Neutrophil (primary cell): Measurements from ENCODE around the gene FAM167B.

ENCODE experiments used
- H3K27ac ChIP-seq: fragments of 200-600 bp; sonication (generic); 2 replicates; pipeline ENCODE4 v1.5.1; 2016; ENCODE audit warnings: mild to moderate bottlenecking, moderate library complexity
- H3K27me3 ChIP-seq: fragments of 200-600 bp; sonication (generic); 2 replicates; pipeline ENCODE4 v1.6.0; 2016; ENCODE audit warnings: mild to moderate bottlenecking
- H3K36me3 ChIP-seq: fragments of 200-600 bp; sonication (generic); 2 replicates; pipeline ENCODE4 v1.5.1; 2017
- H3K4me1 ChIP-seq, 2 experiments: fragments of 200-600 bp in 1 of 2; sonication (generic) in 1 of 2; 1 replicate in 1 of 2; 2 replicates in 1 of 2; pipeline versions ENCODE4 v1.5.1 to v1.6.1; 2013 to 2016; ENCODE audit warnings: low read depth in 1 of 2, low read length in 1 of 2, mild to moderate bottlenecking in 1 of 2, moderate library complexity in 1 of 2; ENCODE audit not compliant: control insufficient read depth in 1 of 2, insufficient read depth in 1 of 2
- H3K4me3 ChIP-seq, 2 experiments: fragments of 200-600 bp in 1 of 2; sonication (generic) in 1 of 2; 1 replicate in 1 of 2; 2 replicates in 1 of 2; pipeline ENCODE4 v1.5.1; 2013 to 2016; ENCODE audit warnings: low read depth in 1 of 2, low read length in 1 of 2, mild to moderate bottlenecking in 1 of 2, moderate library complexity in 1 of 2
- H3K9me3 ChIP-seq: fragments of 200-600 bp; sonication (generic); 2 replicates; pipeline ENCODE4 v1.5.1; 2016
- TF ChIP-seq, protein P1 (sequence below): fragments of 200-600 bp; sonication (generic); IDR thresholded peaks from 2 replicates; pipeline ENCODE4 v1.5.1; 2016; ENCODE audit warnings: antibody characterized with exemption

The FAM167B gene

DNA sequence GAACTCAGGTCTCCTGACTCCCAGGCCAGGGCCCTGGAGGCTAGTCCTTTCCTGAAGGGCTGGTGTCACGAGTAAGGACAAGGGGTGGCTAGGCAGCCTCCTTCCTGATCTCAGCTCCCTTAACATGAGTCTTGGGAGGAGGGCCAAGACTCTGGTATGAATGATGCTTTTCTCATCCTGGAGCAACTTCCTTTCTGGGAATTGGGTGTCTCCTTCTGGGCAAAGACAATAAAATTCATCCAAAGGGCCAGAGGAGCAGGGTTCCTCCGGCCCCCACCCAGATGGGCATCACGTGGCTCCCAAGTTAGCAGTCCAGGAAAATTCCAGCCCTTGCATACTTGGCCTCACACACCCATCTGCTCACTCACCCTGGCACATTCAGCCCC, at the start of gene FAM167B:
FAM167B (plus strand) TSS at position 335 of the 386 bp plus-strand sequence. CDS start 200 bp downstream, outside the sequence.
- H3K27ac ChIP-seq: no peak within 1 kb of the TSS
- H3K9me3 ChIP-seq: no peaks in the 10 kb centered on the region
- TF ChIP-seq, protein P1, sequence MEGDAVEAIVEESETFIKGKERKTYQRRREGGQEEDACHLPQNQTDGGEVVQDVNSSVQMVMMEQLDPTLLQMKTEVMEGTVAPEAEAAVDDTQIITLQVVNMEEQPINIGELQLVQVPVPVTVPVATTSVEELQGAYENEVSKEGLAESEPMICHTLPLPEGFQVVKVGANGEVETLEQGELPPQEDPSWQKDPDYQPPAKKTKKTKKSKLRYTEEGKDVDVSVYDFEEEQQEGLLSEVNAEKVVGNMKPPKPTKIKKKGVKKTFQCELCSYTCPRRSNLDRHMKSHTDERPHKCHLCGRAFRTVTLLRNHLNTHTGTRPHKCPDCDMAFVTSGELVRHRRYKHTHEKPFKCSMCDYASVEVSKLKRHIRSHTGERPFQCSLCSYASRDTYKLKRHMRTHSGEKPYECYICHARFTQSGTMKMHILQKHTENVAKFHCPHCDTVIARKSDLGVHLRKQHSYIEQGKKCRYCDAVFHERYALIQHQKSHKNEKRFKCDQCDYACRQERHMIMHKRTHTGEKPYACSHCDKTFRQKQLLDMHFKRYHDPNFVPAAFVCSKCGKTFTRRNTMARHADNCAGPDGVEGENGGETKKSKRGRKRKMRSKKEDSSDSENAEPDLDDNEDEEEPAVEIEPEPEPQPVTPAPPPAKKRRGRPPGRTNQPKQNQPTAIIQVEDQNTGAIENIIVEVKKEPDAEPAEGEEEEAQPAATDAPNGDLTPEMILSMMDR: no peak
- no peaks in the 10 kb centered on the region for H3K36me3 ChIP-seq
- H3K27me3 ChIP-seq: peaks cover 35% of the 10 kb centered on the region
- no peak within 1 kb of the TSS for H3K4me3 ChIP-seq
- peaks cover 16 to 19% of the 10 kb centered on the region in 2 experiments for H3K4me1 ChIP-seq

DNA sequence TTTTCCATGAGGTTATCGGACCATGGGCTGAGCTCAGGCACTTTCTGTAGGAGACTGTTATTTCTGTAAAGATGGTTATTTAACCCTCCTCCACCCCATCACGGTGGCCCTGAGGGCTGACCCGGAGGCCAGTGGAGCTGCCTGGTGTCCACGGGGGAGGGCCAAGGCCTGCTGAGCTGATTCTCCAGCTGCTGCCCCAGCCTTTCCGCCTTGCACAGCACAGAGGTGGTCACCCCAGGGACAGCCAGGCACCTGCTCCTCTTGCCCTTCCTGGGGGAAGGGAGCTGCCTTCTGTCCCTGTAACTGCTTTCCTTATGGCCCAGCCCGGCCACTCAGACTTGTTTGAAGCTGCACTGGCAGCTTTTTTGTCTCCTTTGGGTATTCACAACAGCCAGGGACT, 49.2 kb upstream of the FAM167B start:
- TF ChIP-seq, protein P1: no peak
- H3K4me3 ChIP-seq: no peak overlapping the region
- no peak overlapping the region for H3K27ac ChIP-seq
- peaks cover 23% of the 10 kb centered on the region in 2 experiments for H3K4me1 ChIP-seq
- peaks cover 61% of the 10 kb centered on the region for H3K36me3 ChIP-seq
- H3K9me3 ChIP-seq: no peaks in the 10 kb centered on the region
- H3K27me3 ChIP-seq: peaks cover 13% of the 10 kb centered on the region

DNA sequence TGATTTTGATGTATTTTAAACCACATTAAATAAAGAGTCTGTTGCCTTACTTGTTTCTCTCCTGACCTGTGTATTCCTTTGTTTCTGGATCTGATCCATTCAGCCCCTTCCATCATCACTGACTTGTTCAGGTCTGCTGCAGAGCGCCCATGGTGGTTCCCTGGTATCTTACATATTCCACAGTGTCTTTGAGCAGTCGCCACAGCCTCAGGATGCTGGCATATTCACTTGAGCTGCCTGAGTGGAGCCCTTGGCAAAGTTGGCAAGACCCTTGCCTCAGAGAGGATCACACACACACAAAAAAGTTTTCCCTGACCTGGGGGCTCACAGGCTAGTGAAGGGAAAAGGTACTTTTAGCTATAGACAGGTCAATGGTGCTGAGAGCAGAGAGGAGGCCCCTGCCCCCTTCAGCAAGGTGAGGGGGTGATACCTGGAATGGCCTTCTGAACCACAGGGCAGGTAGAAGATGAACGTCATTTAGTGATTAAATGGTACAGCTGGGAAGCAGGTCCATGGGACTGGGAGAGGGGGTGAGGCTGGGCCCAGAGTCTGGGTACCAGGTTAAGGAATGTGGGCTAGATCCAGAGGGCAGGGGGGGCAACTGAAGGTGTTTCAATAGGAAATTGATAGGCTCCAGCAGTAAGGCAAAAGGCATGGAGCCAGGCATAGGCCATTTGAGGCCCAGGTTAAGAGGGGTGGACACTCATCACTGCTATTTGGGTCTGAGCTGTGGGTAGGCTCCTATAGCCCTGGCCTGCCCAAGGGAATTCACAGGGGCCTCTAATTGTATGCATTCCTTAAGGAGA, 48.6 kb upstream of the FAM167B start:
- TF ChIP-seq, protein P1: no peak
- H3K27ac ChIP-seq: no peak overlapping the region
- peaks cover 13% of the 10 kb centered on the region for H3K27me3 ChIP-seq
- H3K4me3 ChIP-seq: no peak overlapping the region
- peaks cover 55% of the 10 kb centered on the region for H3K36me3 ChIP-seq
- no peaks in the 10 kb centered on the region for H3K9me3 ChIP-seq
- H3K4me1 ChIP-seq: peaks cover 23% of the 10 kb centered on the region in 2 experiments

DNA sequence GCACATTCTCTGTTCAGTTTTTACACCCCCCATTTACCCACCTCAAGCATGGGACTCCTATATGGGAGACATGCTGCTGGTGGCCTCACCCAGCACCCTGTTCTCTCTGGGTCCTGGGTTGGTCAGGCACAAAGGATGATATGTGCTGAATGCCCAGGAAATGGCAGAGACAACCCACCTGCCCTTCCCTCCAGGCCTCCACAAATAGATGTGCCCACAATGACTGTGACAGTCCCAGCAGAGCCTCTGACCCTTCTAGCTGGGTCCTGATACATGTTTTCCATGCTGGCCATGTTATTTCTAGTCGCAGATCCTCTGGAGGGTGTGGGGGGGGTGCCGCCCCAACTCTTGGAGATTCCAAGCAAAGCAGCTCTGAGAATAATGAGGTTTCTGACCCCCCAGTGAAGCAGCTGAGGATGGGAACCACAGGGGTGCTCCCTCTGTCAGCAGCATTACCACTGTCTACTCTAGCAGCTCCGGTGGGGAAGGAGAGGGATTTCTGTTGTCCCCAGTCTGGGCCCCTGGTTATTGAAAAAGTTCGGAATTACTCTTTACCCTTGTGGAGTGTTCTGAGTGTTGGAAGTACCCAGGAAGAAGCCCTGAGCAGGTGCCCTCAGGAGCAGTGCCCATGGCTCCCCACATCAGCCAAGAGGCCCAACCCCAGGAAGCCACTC, 47.8 kb upstream of the FAM167B start:
- Histone ChIP-seq H3K9me3 (no peaks in the 10 kb centered on the region), H3K27me3 (peaks cover 13% of the 10 kb centered on the region), H3K4me1 (peaks cover 23% of the 10 kb centered on the region in 2 experiments), H3K36me3 (peaks cover 47% of the 10 kb centered on the region), H3K4me3 (no peak overlapping the region), H3K27ac (no peak overlapping the region)
- TF ChIP-seq, protein P1: no peak

DNA sequence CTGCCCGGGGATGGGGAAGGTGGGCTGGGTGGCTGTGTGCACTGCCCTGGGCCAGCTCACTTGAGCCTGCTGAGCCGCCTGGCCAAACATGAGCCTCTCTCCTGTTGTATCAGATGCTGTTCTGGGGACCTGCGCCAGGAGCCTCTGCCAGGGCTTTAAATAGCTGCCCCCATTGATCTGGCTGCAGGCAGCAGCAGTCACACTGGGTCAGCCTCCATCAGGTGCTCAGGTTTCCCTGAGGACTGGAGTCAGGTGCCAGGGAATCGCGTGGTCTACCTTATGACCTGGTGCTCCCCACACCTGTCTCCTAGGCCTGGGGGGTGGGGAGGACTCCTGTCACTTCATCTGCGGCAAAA, 47.3 kb upstream of the FAM167B start:
- Histone ChIP-seq H3K27me3 (peaks cover 13% of the 10 kb centered on the region), H3K4me3 (peak overlapping the region in 1 of 2 experiments; percentile 68), H3K4me1 (peaks cover 23% of the 10 kb centered on the region in 2 experiments), H3K27ac (peak overlapping the region; percentile 48), H3K9me3 (no peaks in the 10 kb centered on the region), H3K36me3 (peaks cover 42% of the 10 kb centered on the region)
- TF ChIP-seq, protein P1: no peak
